22Rv1 (cell line): ENCODE data around the gene MMP24.

Source experiments
- ZFX ChIP-seq: fragments of 450-650 bp; IDR thresholded peaks from 2 replicates; pipeline ENCODE4 v1.6.1; 2017; ENCODE audit warnings: antibody characterized with exemption, borderline replicate concordance
- TF ChIP-seq, protein P1 (sequence below): fragments of 450-650 bp; IDR thresholded peaks from 2 replicates; pipeline ENCODE4 v1.5.1; 2017; ENCODE audit warnings: mild to moderate bottlenecking

DNA sequence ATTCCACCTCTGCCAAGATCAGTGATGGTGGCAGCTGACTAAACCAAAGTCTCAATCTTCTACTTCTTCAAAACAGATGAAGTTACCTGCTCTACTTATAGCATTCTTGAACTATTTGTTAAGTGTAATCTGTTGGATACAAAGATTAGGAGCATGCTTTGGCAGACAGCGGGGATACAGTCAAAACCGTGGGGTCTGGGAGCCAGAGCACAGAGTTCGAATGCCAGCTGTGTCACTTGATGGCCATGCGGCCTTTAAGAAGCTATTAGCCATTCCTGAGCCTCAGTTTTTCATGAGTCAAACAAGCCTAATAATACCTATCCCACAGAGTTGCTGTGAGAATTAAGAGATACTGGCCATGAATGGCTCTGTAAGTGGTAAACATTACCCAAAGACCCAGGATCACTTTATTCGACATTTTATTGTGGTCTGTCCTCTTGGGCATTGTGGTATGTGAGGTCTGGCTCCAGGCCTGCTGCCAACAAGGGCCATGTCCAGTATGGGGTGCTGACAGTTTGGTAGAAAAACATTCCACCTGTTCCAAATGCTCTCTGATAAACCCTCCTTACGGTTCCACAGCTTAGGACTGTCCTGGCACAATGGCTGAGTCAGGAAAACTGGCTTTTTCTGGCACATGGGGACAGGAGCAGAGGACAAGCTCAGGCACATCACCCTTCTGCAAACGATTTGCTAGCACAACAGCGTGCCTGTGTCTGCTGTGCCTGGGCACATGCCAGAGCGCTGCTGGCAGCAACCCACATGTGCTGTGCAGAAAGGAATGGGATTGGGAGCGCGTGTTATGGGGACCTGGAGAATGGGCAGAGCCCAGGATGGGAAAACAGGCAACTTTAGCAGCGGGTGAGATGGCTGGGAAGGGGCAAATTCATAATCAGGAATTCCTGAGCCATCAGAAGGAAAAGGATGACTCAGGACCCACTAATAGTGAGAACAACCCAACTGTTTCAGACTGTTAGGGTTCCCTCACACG lies 81.5 kb downstream of the MMP24 start:
- TF ChIP-seq, protein P1, sequence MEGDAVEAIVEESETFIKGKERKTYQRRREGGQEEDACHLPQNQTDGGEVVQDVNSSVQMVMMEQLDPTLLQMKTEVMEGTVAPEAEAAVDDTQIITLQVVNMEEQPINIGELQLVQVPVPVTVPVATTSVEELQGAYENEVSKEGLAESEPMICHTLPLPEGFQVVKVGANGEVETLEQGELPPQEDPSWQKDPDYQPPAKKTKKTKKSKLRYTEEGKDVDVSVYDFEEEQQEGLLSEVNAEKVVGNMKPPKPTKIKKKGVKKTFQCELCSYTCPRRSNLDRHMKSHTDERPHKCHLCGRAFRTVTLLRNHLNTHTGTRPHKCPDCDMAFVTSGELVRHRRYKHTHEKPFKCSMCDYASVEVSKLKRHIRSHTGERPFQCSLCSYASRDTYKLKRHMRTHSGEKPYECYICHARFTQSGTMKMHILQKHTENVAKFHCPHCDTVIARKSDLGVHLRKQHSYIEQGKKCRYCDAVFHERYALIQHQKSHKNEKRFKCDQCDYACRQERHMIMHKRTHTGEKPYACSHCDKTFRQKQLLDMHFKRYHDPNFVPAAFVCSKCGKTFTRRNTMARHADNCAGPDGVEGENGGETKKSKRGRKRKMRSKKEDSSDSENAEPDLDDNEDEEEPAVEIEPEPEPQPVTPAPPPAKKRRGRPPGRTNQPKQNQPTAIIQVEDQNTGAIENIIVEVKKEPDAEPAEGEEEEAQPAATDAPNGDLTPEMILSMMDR, result no peak
- no peak for TF ChIP-seq ZFX
